ENCODE measurements around the gene REEP3. TPM values are rescaled to one million over a fixed set of nuclear protein-coding genes. Genes with fewer than 3 reads are reported as not detected.
"Not testable (repeated sequence)": the region's sequence is repeated elsewhere in the genome, so short reads cannot be mapped to it uniquely, and the experiment has no call there.

Gene REEP3
- total RNA-seq, 1 experiment from 2014 or later: 51.8 TPM

DNA sequence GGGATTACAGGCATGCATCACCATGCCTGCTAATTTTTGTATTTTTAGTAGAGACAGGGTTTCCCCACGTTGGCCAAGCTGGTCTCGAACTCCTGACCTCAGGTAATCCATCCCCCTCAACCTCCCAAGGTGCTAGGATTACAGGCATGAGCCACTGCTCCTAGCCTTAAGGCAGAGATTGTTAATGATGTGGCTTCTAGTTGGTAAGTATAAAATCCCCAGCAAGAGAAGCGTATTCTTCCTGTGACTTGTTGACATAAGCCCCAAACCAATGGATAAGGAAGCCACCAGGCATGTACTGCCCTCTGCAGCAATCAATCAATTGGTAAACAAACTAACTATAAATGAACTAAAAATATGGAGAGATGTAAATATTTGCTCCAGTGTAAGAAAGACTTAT lies 41.2 kb downstream of the REEP3 start:
- ChIA-PET POLR2A (interaction anchor here (0.9 to 1.2 kb wide), 3 partner anchors 10 to 67 kb away, joined by 3 to 4 read pairs (median 3); no protein-coding TSS in a partner anchor), CTCF (interaction anchor here (0.7 to 0.9 kb wide), 2 partner anchors 58 to 396 kb away, joined by 3 read pairs; no protein-coding TSS in a partner anchor)
- Mint-ChIP-seq H3K27ac (ENCODE audit: low read depth, unreplicated experiment) (no peak overlapping the region), H3K9me3 (ENCODE audit: unreplicated experiment) (no peaks in the 10 kb centered on the region), H3K36me3 (ENCODE audit: insufficient read depth, unreplicated experiment) (peaks cover under 1% of the 10 kb centered on the region), H3K27me3 (ENCODE audit: insufficient read depth, unreplicated experiment) (no peaks in the 10 kb centered on the region), H3K4me1 (ENCODE audit: insufficient read depth, unreplicated experiment) (peaks cover 22% of the 10 kb centered on the region), H3K4me3 (ENCODE audit: unreplicated experiment) (no peak overlapping the region)
- intact Hi-C loops (cut with micrococcal nuclease): no loop called here
- no TSS peak for BruUV-seq (replicated peaks)
- DNase-seq (ENCODE audit: unreplicated experiment): no peak
- TF ChIP-seq, protein P1, sequence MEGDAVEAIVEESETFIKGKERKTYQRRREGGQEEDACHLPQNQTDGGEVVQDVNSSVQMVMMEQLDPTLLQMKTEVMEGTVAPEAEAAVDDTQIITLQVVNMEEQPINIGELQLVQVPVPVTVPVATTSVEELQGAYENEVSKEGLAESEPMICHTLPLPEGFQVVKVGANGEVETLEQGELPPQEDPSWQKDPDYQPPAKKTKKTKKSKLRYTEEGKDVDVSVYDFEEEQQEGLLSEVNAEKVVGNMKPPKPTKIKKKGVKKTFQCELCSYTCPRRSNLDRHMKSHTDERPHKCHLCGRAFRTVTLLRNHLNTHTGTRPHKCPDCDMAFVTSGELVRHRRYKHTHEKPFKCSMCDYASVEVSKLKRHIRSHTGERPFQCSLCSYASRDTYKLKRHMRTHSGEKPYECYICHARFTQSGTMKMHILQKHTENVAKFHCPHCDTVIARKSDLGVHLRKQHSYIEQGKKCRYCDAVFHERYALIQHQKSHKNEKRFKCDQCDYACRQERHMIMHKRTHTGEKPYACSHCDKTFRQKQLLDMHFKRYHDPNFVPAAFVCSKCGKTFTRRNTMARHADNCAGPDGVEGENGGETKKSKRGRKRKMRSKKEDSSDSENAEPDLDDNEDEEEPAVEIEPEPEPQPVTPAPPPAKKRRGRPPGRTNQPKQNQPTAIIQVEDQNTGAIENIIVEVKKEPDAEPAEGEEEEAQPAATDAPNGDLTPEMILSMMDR (IDR thresholded peaks at IDR 0.05; ENCODE audit: unreplicated experiment): no peak

DNA sequence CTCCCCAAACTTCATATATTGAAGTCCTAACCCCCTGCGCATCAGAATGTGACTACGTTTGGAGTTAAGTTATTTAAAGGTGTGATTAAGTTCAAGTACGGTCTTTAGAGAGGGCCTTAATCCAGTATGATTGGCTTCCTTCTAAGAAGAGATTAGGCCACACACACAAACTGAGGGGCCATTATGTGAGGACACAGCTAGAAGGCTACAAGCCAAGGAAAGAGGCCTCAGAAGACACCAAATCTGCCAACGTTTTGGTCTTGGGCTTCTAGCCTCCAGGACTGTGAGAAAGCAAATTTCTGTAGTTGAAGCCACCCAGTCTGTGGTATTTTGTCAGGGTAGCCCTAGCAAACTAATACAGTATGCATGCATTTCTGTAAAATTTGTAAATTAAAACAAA lies 41.7 kb downstream of the REEP3 start:
- Mint-ChIP-seq H3K27ac (ENCODE audit: low read depth, unreplicated experiment) (no peak overlapping the region), H3K9me3 (ENCODE audit: unreplicated experiment) (no peaks in the 10 kb centered on the region), H3K36me3 (ENCODE audit: insufficient read depth, unreplicated experiment) (peaks cover 5% of the 10 kb centered on the region), H3K27me3 (ENCODE audit: insufficient read depth, unreplicated experiment) (no peaks in the 10 kb centered on the region), H3K4me1 (ENCODE audit: insufficient read depth, unreplicated experiment) (peaks cover 22% of the 10 kb centered on the region), H3K4me3 (ENCODE audit: unreplicated experiment) (no peak overlapping the region)
- ChIA-PET CTCF (interaction anchor here (0.7 kb wide), 1 partner anchor 58 kb away, joined by 3 read pairs; no protein-coding TSS in a partner anchor), POLR2A (interaction anchor here (0.9 to 1.3 kb wide), 3 partner anchors 9 to 26 kb away, joined by 3 to 6 read pairs (median 3); no protein-coding TSS in a partner anchor)
- intact Hi-C loops (cut with micrococcal nuclease): no loop called here
- BruUV-seq (replicated peaks): no TSS peak
- DNase-seq (ENCODE audit: unreplicated experiment): no peak
- TF ChIP-seq, protein P1 (IDR thresholded peaks at IDR 0.05; ENCODE audit: unreplicated experiment): no peak

DNA sequence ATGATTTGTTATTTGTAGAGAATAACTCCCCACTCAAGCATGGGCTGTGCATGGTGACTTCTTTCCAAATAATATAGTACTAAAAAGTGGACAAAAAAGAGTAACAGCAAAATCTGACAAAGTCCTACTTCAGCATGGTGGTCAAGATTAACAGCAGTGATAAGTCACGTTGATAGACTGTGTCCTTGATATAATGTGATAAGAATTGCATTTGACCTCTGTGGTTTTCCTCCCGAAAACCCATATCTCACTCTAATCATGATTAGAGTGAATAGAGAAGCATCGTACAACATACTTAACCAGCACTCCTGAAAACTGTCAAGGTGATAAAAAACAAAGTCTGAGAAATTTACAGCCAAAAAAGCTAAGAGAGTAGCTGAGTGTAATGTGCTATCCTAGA lies 42.4 kb downstream of the REEP3 start:
- DNase-seq (ENCODE audit: unreplicated experiment): no peak
- POLR2A ChIA-PET: interaction anchor here (0.9 to 1.6 kb wide), 3 partner anchors 9 to 25 kb away, joined by 3 to 6 read pairs (median 5); no protein-coding TSS in a partner anchor
- no peak overlapping the region for H3K4me3 Mint-ChIP-seq (ENCODE audit: unreplicated experiment)
- H3K27me3 Mint-ChIP-seq (ENCODE audit: insufficient read depth, unreplicated experiment): no peaks in the 10 kb centered on the region
- intact Hi-C loops (cut with micrococcal nuclease): no loop called here
- H3K27ac Mint-ChIP-seq (ENCODE audit: low read depth, unreplicated experiment): peak overlapping the region; percentile 18
- CTCF ChIA-PET: interaction anchor here (0.5 kb wide), 1 partner anchor 43 kb away, joined by 3 read pairs; no protein-coding TSS in a partner anchor
- BruUV-seq (replicated peaks): no TSS peak
- H3K4me1 Mint-ChIP-seq (ENCODE audit: insufficient read depth, unreplicated experiment): peaks cover 22% of the 10 kb centered on the region
- peaks cover 8% of the 10 kb centered on the region for H3K36me3 Mint-ChIP-seq (ENCODE audit: insufficient read depth, unreplicated experiment)
- no peaks in the 10 kb centered on the region for H3K9me3 Mint-ChIP-seq (ENCODE audit: unreplicated experiment)
- TF ChIP-seq, protein P1 (IDR thresholded peaks at IDR 0.05; ENCODE audit: unreplicated experiment): no peak

DNA sequence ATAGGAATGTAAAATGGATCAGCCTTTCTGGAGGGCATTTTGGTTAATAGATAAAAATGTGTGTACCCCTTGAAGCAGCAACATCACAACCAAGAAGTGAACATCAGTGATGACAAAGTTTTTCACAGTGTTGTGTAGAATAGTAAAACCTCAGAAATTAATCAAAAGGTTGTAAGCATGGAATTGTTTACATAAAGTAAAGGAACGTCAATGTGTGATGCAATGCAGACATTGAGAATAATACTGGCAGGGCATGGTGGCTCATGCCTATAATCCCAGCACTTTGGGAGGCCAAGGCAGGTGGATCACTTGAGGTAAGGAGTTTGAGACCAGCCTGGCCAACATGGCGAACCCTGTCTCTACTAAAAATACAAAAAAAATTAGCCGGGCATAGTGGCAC lies 43.5 kb downstream of the REEP3 start:
- H3K27me3 Mint-ChIP-seq (ENCODE audit: insufficient read depth, unreplicated experiment); DNase-seq (ENCODE audit: unreplicated experiment); H3K9me3 Mint-ChIP-seq (ENCODE audit: unreplicated experiment); H3K27ac Mint-ChIP-seq (ENCODE audit: low read depth, unreplicated experiment); H3K4me3 Mint-ChIP-seq (ENCODE audit: unreplicated experiment); BruUV-seq (replicated peaks); intact Hi-C loops (cut with micrococcal nuclease): not testable (repeated sequence)
- ChIA-PET POLR2A (interaction anchor here (1.1 to 1.6 kb wide), 2 partner anchors 8 to 43 kb away, joined by 4 to 5 read pairs; no protein-coding TSS in a partner anchor), CTCF (interaction anchor here (0.6 to 0.7 kb wide), 3 partner anchors 73 to 659 kb away, joined by 3 to 4 read pairs (median 4); no protein-coding TSS in a partner anchor)
- peaks cover 14% of the 10 kb centered on the region for H3K36me3 Mint-ChIP-seq (ENCODE audit: insufficient read depth, unreplicated experiment)
- H3K4me1 Mint-ChIP-seq (ENCODE audit: insufficient read depth, unreplicated experiment): peaks cover 22% of the 10 kb centered on the region
